Measurements from ENCODE around the gene CCSAP. TPM values are rescaled to one million over a fixed set of nuclear protein-coding genes. Genes with fewer than 3 reads are reported as not detected.

Gene CCSAP
- total and polyA plus RNA-seq, 2 of the 13 experiments (the other 11 are each of a cell fraction or from before 2014, with no cell fraction given) = 3.7 to 9.0 TPM

DNA sequence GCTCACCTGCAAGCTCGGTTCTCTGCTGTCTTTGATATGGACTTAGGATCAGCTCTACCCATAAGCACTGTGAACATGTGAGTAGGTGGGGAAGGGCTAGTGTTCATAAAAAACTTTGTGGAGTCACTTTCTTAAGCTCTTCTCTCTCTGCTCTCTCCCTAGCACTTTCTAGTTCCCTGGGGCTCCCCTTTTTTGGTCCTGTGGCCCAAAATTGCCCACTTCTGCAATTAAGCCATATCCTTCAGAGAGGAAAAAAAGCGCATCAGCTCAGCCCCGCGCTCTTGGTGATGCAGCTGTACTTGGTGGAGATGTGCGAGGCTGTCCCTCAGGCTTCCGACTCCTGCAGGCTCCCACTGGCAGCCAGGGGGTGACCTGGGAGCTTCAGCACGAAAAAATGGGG is 23.4 kb downstream of the CCSAP start:
- 97% methylated on average over 7 of the region's 7 CpGs for WGBS (ENCODE audit: low lambda C conversion rate)

More for the DNA sequence above, 23.4 kb downstream of the CCSAP start:
- no peak for TF ChIP-seq ZNF317 (CRISPR knock-in tag; IDR thresholded peaks at IDR 0.05)
- TF ChIP-seq HNF1B (CRISPR knock-in tag; IDR thresholded peaks at IDR 0.05) = no peak
- no peak for TF ChIP-seq RNF2 (conservative IDR thresholded peaks at IDR 0.05; ENCODE audit: low read depth)
- TF ChIP-seq ZNF691 (CRISPR knock-in tag; IDR thresholded peaks at IDR 0.05; ENCODE audit: borderline replicate concordance, low read depth) = no peak
- TF ChIP-seq ZNF431 (CRISPR knock-in tag; IDR thresholded peaks at IDR 0.05; ENCODE audit: borderline replicate concordance, low read depth) = no peak
- TF ChIP-seq ZNF260 (CRISPR knock-in tag; IDR thresholded peaks at IDR 0.05; ENCODE audit: borderline replicate concordance, low read depth) = no peak
- TF ChIP-seq MXD4 (CRISPR knock-in tag; IDR thresholded peaks at IDR 0.05) = no peak
- TF ChIP-seq KLF13 (CRISPR knock-in tag; IDR thresholded peaks at IDR 0.05) = no peak
- TF ChIP-seq MYC (CRISPR knock-in tag; IDR thresholded peaks at IDR 0.05; ENCODE audit: borderline replicate concordance) = no peak
- TF ChIP-seq HMG20A (CRISPR knock-in tag; IDR thresholded peaks at IDR 0.05; ENCODE audit: borderline replicate concordance) = no peak
- no peak for TF ChIP-seq MNT (IDR thresholded peaks at IDR 0.05)
- TF ChIP-seq PAF1 (CRISPR knock-in tag; IDR thresholded peaks at IDR 0.05) = no peak
- no peak for TF ChIP-seq NCOA5 (CRISPR knock-in tag; IDR thresholded peaks at IDR 0.05)
- no peak for TF ChIP-seq ZNF678 (CRISPR knock-in tag; IDR thresholded peaks at IDR 0.05)
- TF ChIP-seq ZNF562 (CRISPR knock-in tag; IDR thresholded peaks at IDR 0.05; ENCODE audit: borderline replicate concordance) = no peak
- DNase-seq (ENCODE audit: low spot score) (no peak), ATAC-seq (0 out of 3 replicates have a peak, but pooled peaks have one; percentile 30), FAIRE-seq (no peak)
- no peaks in the 10 kb centered on the region for H4K20me1 ChIP-seq (ENCODE audit: insufficient read depth, low read length)
- no peak overlapping the region for H3K9ac ChIP-seq (ENCODE audit: insufficient read depth, low read depth, low read length)
- H3K27me3 ChIP-seq (ENCODE audit: control insufficient read depth in 1 of 2, insufficient read depth in 2 of 2, low read length in 2 of 2) = no peaks in the 10 kb centered on the region
- H3K4me3 ChIP-seq (replicated peaks in 1 of 3; ENCODE audit: insufficient read depth in 1 of 3, low read depth in 2 of 3, low read length in 3 of 3) = no peak overlapping the region
- H3K9me3 ChIP-seq (ENCODE audit: low read length) = no peaks in the 10 kb centered on the region
- H3K36me3 ChIP-seq (replicated peaks in 1 of 2; ENCODE audit: control insufficient read depth in 1 of 2, insufficient read depth in 2 of 2, low read length in 2 of 2) = peaks cover 2 to 31% of the 10 kb centered on the region in 2 experiments; a peak in 4 of 5 replicates
- in situ Hi-C loops (cut with HindIII; ENCODE audit: extremely low pct_ligation_motif_present, low pct_unique_long_range_greater_than_20kb) = no loop called here
- H3K79me2 ChIP-seq (ENCODE audit: insufficient read depth, low read length) = no peaks in the 10 kb centered on the region
- H3K4me2 ChIP-seq (ENCODE audit: low read depth, low read length) = no peak overlapping the region
- intact Hi-C loops (cut with micrococcal nuclease; ENCODE audit: unreplicated experiment) = no loop called here
- no peak overlapping the region for H2AFZ ChIP-seq (ENCODE audit: low read length)
- ChIA-PET POLR2A (interaction anchor here (0.7 kb wide), 1 partner anchor 147 kb away, joined by 3 read pairs; no protein-coding TSS in a partner anchor), CTCF (ENCODE audit: low intra/inter-chr PET ratio, low total read pairs) (no interaction called here)
- BruUV-seq (replicated peaks) = no TSS peak
- H3K4me1 ChIP-seq (ENCODE audit: insufficient read depth, low read length) = peaks cover 18% of the 10 kb centered on the region
- no peak overlapping the region for H3K27ac ChIP-seq (ENCODE audit: extremely low read length, insufficient read depth, low read length)
